GM12878 (cell line): Measurements from ENCODE around the gene RANGRF. TPM values are rescaled to one million over a fixed set of nuclear protein-coding genes. Genes with fewer than 3 reads are reported as not detected.

Experiments used
- ATAC-seq: fragments of 200-7000 bp; cut with Tn5 transposase; 3 replicates; pipeline ENCODE4 v1.9.1; 2020; ENCODE audit warnings: mild to moderate bottlenecking, moderate library complexity
- BruUV-seq: library from RNA; stranded (reverse); fragments of 400-500 nt; replicated peaks from 2 replicates; lab custom pipeline; 2021; lab: Mats Ljungman, UMichigan
- CTCF ChIA-PET: fragments of 300-600 bp; sonication (Branson Sonifier 250); formaldehyde crosslinking; extraction: SDS; loops from one replicate; lab custom pipeline; 2021; ENCODE audit warnings: inconsistent platforms; lab: Yijun Ruan, JAX
- POLR2A ChIA-PET: fragments of 350-600 bp; formaldehyde crosslinking; extraction: SDS; loops from one replicate; lab custom pipeline; 2021; ENCODE audit warnings: inconsistent platforms; lab: Charles Lee
- RAD21 ChIA-PET: fragments of 300-600 bp; sonication (Branson Sonifier 250); formaldehyde crosslinking; loops from one replicate; lab custom pipeline; 2023; ENCODE audit warnings: antibody characterized with exemption; ENCODE audit not compliant: unreplicated experiment; lab: Charles Lee
- SMC1A ChIA-PET: fragments of 300-600 bp; sonication (Branson Sonifier 250); formaldehyde crosslinking; loops from one replicate; lab custom pipeline; 2023; ENCODE audit not compliant: unreplicated experiment, uncharacterized antibody; lab: Charles Lee
- DNase-seq: peaks from one replicate; pipeline ENCODE4 v3.0.0-alpha.2; 2011; ENCODE audit warnings: low read depth, low spot score
- FAIRE-seq: peaks from 3 replicates; lab custom pipeline; 2011; peaks lifted over from hg19 to GRCh38; lab: Jason Lieb, UNC
- H2AFZ ChIP-seq: 2 replicates; pipeline ENCODE4 v1.6.0; 2011; ENCODE audit warnings: low read depth, low read length, control low read depth; ENCODE audit not compliant: control insufficient read depth
- H3K27ac ChIP-seq: 2 replicates; pipeline ENCODE4 v1.5.1; 2011; ENCODE audit warnings: control low read depth; ENCODE audit not compliant: control insufficient read depth, insufficient read depth
- H3K27me3 ChIP-seq, 2 experiments: replicated peaks in 1 of 2; 2 replicates each; pipeline versions ENCODE4 v1.6.0 to v1.6.1; 2011; ENCODE audit warnings: low read length in 1 of 2; ENCODE audit not compliant: control insufficient read depth in 2 of 2, insufficient read depth in 2 of 2
- H3K36me3 ChIP-seq, 2 experiments: 2 replicates each; pipeline ENCODE4 v1.5.1; 2011; ENCODE audit warnings: low read length in 1 of 2; ENCODE audit not compliant: control insufficient read depth in 2 of 2, insufficient read depth in 2 of 2
- H3K4me1 ChIP-seq: 2 replicates; pipeline ENCODE4 v1.6.1; 2011; ENCODE audit warnings: mild to moderate bottlenecking, low read length, moderate library complexity, mixed read lengths; ENCODE audit not compliant: control insufficient read depth, insufficient read depth
- H3K4me2 ChIP-seq: 2 replicates; pipeline ENCODE4 v1.6.0; 2011; ENCODE audit warnings: control low read depth; ENCODE audit not compliant: control insufficient read depth, insufficient read depth
- H3K4me3 ChIP-seq: fragments of 200-600 bp; sonication (generic); 2 replicates; pipeline ENCODE4 v1.5.1; 2016
- H3K79me2 ChIP-seq: 2 replicates; pipeline ENCODE4 v1.6.0; 2011; ENCODE audit warnings: low read length; ENCODE audit not compliant: control insufficient read depth, insufficient read depth
- H3K9ac ChIP-seq: 2 replicates; pipeline ENCODE4 v1.8.0; 2011; ENCODE audit warnings: low read length, control low read depth, mixed read lengths; ENCODE audit not compliant: control insufficient read depth, insufficient read depth
- H3K9me3 ChIP-seq: replicated peaks from 3 replicates; pipeline ENCODE4 v1.5.1; 2011; ENCODE audit warnings: mild to moderate bottlenecking, low read length; ENCODE audit not compliant: control insufficient read depth, insufficient read depth
- H4K20me1 ChIP-seq: 2 replicates; pipeline ENCODE4 v1.6.0; 2011; ENCODE audit not compliant: control insufficient read depth, insufficient read depth
- BMI1 ChIP-seq: fragments of 450-650 bp; IDR thresholded peaks from 2 replicates; pipeline ENCODE4 v1.6.1; 2016; ENCODE audit warnings: mild to moderate bottlenecking, moderate library complexity, borderline replicate concordance
- DPF2 ChIP-seq: fragments of 450-650 bp; IDR thresholded peaks from 2 replicates; pipeline ENCODE4 v1.6.1; 2017; ENCODE audit warnings: mild to moderate bottlenecking
- EGR1 ChIP-seq, 2 experiments: IDR thresholded peaks; 1 replicate in 1 of 2; 2 replicates in 1 of 2; pipeline ENCODE4 v1.6.1; 2011 to 2012; ENCODE audit warnings: low read depth in 2 of 2, low read length in 2 of 2, borderline replicate concordance in 1 of 2, mild to moderate bottlenecking in 1 of 2, moderate library complexity in 1 of 2
- HCFC1 ChIP-seq: fragments of 150-350 bp; IDR thresholded peaks from 2 replicates; pipeline ENCODE4 v1.6.1; 2014; ENCODE audit warnings: low read length
- SIN3A ChIP-seq: IDR thresholded peaks from 2 replicates; pipeline ENCODE4 v1.6.1; 2012; ENCODE audit warnings: low read depth, low read length, improper control_type of control experiment
- SMC3 ChIP-seq: IDR thresholded peaks from 2 replicates; pipeline ENCODE4 v1.6.1; 2011; ENCODE audit warnings: low read length, improper control_type of control experiment, borderline replicate concordance
- SUPT20H ChIP-seq: IDR thresholded peaks from 2 replicates; pipeline ENCODE4 v1.6.1; 2011; ENCODE audit warnings: low read depth, mild to moderate bottlenecking, low read length, moderate library complexity, borderline replicate concordance; ENCODE audit not compliant: control insufficient read depth
- USF2 ChIP-seq: IDR thresholded peaks from 2 replicates; pipeline ENCODE4 v1.6.1; 2011; ENCODE audit warnings: low read depth, low read length, improper control_type of control experiment, borderline replicate concordance
- WGBS: methylation state at CpG from one replicate; pipeline ENCODE4 v1.1.6; 2016; ENCODE audit warnings: low lambda C conversion rate; ENCODE audit not compliant: insufficient replicate concordance, insufficient coverage; ENCODE audit errors: missing lambda C conversion rate; 5-methylcytosine and 5-hydroxymethylcytosine counted together
- in situ Hi-C: fragments of 300-500 bp; cut with MboI; formaldehyde crosslinking; loops from 9 replicates; pipeline ENCODE4 v1.14.3; 2018; ENCODE audit warnings: mixed read lengths
- intact Hi-C: fragments of 100-400 bp; cut with micrococcal nuclease; formaldehyde crosslinking; loops from one replicate; pipeline ENCODE4 v1.14.2; 2022; ENCODE audit not compliant: unreplicated experiment
- polyA plus RNA-seq, 11 experiments: library from polyadenylated mRNA; depleted of rRNA in 4 of 11; unstranded in 6 of 11; stranded (reverse) in 5 of 11; fragments of >200 nt; fragmentation: Nextera tagmentation in 4 of 11; fragmentation: Illumina TruSeq in 1 of 11; extraction: Ambion mirVana in 4 of 11; extraction: Trizol in 1 of 11; gene quantifications; 1 replicate in 1 of 11; 2 replicates in 10 of 11; pipeline versions ENCODE4 v1.2.1 to v1.2.3, GENCODE V29; 2011 to 2016; ENCODE audit warnings: inconsistent platforms in 2 of 11, missing spikeins in 2 of 11, low read depth in 1 of 11
- total RNA-seq, 4 experiments: library from RNA; depleted of rRNA in 3 of 4; stranded (reverse); fragments of >200 nt in 3 of 4; fragmentation: Illumina TruSeq in 1 of 4; extraction: Trizol in 1 of 4; gene quantifications; 2 replicates each; pipeline versions ENCODE4 v1.2.1 to v1.2.3, GENCODE V29; 2013 to 2021

RANGRF gene
- total and polyA plus RNA-seq, 10 of the 15 experiments (the other 5 are each of a cell fraction or from before 2014, with no cell fraction given) = 30.1 to 181 (median 61.4) TPM

GRCh38 chr17:8266648-8267479 lies 21.6 kb upstream of the RANGRF start:
- H3K36me3 ChIP-seq = peaks cover 22 to 39% of the 10 kb centered on the region in 2 experiments; a peak in 3 of 4 replicates
- H3K9ac ChIP-seq = no peak overlapping the region
- DNase-seq (no peak), ATAC-seq (no peak), FAIRE-seq (no peak)
- no peaks in the 10 kb centered on the region for H3K79me2 ChIP-seq
- BruUV-seq = no TSS peak
- intact Hi-C loops = no loop called here
- POLR2A ChIA-PET = no interaction called here
- H2AFZ ChIP-seq = no peak overlapping the region
- SMC1A ChIA-PET = no interaction called here
- H3K4me2 ChIP-seq = no peak overlapping the region
- H3K9me3 ChIP-seq = no peaks in the 10 kb centered on the region
- no peaks in the 10 kb centered on the region for H4K20me1 ChIP-seq
- TF ChIP-seq SUPT20H (no peak), BMI1 (no peak), HCFC1 (no peak), DPF2 (no peak), SMC3 (no peak), SIN3A (no peak), EGR1 (IDR thresholded peaks at IDR 0.05; ENCODE audit: borderline replicate concordance in 1 of 2, low read depth in 2 of 2, low read length in 2 of 2) (no peak), USF2 (no peak)
- no peaks in the 10 kb centered on the region for H3K27me3 ChIP-seq
- 94% methylated on average over 29 of the region's 29 CpGs for WGBS
- CTCF ChIA-PET = no interaction called here
- no peak overlapping the region for H3K4me3 ChIP-seq
- RAD21 ChIA-PET = no interaction called here
- H3K27ac ChIP-seq = no peak overlapping the region
- in situ Hi-C loops = no loop called here
- H3K4me1 ChIP-seq = no peaks in the 10 kb centered on the region
